OCI-LY1 (cell line): Measurements from ENCODE around the gene CIAO3.

Source experiments
- H2AFZ ChIP-seq: fragments of 200-600 bp; sonication (generic), shearing (Covaris generic); 2 replicates; pipeline ENCODE4 v1.6.0; 2014; ENCODE audit warnings: antibody characterized with exemption, mild to moderate bottlenecking, low read length
- H3F3A ChIP-seq: fragments of 200-600 bp; sonication (generic), shearing (Covaris generic); 2 replicates; pipeline ENCODE4 v1.6.0; 2014; ENCODE audit warnings: mild to moderate bottlenecking, antibody characterized with exemption, low read length, moderate library complexity; ENCODE audit not compliant: insufficient read depth
- H3K27ac ChIP-seq: fragments of 200-600 bp; sonication (generic); 2 replicates; pipeline ENCODE4 v1.5.1; 2014; ENCODE audit warnings: low read length, mixed run types, mild to moderate bottlenecking, low read depth; ENCODE audit not compliant: poor library complexity, severe bottlenecking
- H3K27me3 ChIP-seq: fragments of 200-600 bp; sonication (generic); 2 replicates; pipeline ENCODE4 v1.6.0; 2014; ENCODE audit warnings: antibody characterized with exemption, mild to moderate bottlenecking, low read length, moderate library complexity; ENCODE audit not compliant: insufficient read depth
- H3K36me3 ChIP-seq: fragments of 200-600 bp; sonication (generic); 2 replicates; pipeline ENCODE4 v1.6.1; 2014; ENCODE audit warnings: mild to moderate bottlenecking, antibody characterized with exemption, low read length, moderate library complexity, mixed read lengths; ENCODE audit not compliant: insufficient read depth
- H3K4me1 ChIP-seq: fragments of 200-600 bp; sonication (generic); 2 replicates; pipeline ENCODE4 v1.5.1; 2014; ENCODE audit warnings: mild to moderate bottlenecking, low read length, moderate library complexity; ENCODE audit not compliant: insufficient read depth, severe bottlenecking
- H3K4me2 ChIP-seq: fragments of 200-600 bp; sonication (generic), shearing (Covaris generic); 2 replicates; pipeline ENCODE4 v1.6.1; 2014; ENCODE audit warnings: low read length
- H3K4me3 ChIP-seq: fragments of 200-600 bp; sonication (generic); 2 replicates; pipeline ENCODE4 v1.5.1; 2014; ENCODE audit warnings: low read length, low read depth, mild to moderate bottlenecking, mixed read lengths; ENCODE audit not compliant: poor library complexity, severe bottlenecking
- H3K79me2 ChIP-seq: fragments of 200-600 bp; shearing (Covaris generic); 2 replicates; pipeline ENCODE4 v1.6.1; 2016; ENCODE audit warnings: mixed run types, low read length, mixed read lengths; ENCODE audit not compliant: insufficient read depth
- H3K9ac ChIP-seq: fragments of 200-600 bp; sonication (generic), shearing (Covaris generic); 2 replicates; pipeline ENCODE4 v1.6.1; 2014; ENCODE audit warnings: mild to moderate bottlenecking, low read length, mixed read lengths
- H3K9me2 ChIP-seq: fragments of 200-600 bp; sonication (generic), shearing (Covaris generic); 2 replicates; pipeline ENCODE4 v1.6.1; 2014; ENCODE audit warnings: low read depth, mild to moderate bottlenecking, low read length, mixed read lengths
- H3K9me3 ChIP-seq: fragments of 200-600 bp; shearing (Covaris generic); 2 replicates; pipeline ENCODE4 v1.6.1; 2014; ENCODE audit warnings: low read length, mixed read lengths
- H4K20me1 ChIP-seq: fragments of 200-600 bp; sonication (generic), shearing (Covaris generic); 2 replicates; pipeline ENCODE4 v1.6.0; 2016; ENCODE audit warnings: mild to moderate bottlenecking, low read length; ENCODE audit not compliant: insufficient read depth
- CTCF ChIP-seq: fragments of 200-600 bp; sonication (generic), shearing (Covaris generic); IDR thresholded peaks from 2 replicates; pipeline ENCODE4 v1.5.1; 2017; ENCODE audit warnings: mild to moderate bottlenecking, antibody characterized with exemption, low read length, moderate library complexity, mixed read lengths
- EZH2 ChIP-seq: fragments of 200-600 bp; sonication (generic), shearing (Covaris generic); IDR thresholded peaks from 2 replicates; pipeline ENCODE4 v1.8.0; 2017; ENCODE audit warnings: borderline replicate concordance, mixed run types, mild to moderate bottlenecking, antibody characterized with exemption, low read length, moderate library complexity, mixed read lengths

CIAO3 gene

GRCh38 chr16:740764-741505, at the start of gene CIAO3:
Gene CIAO3 (minus strand): TSS chr16:740997. CDS start chr16:740985, 12 bp downstream.
- Histone ChIP-seq H3K9me2 (no peaks in the 10 kb centered on the region), H3K27me3 (no peaks in the 10 kb centered on the region), H2AFZ (no peak within 1 kb of the TSS), H3K4me1 (peaks cover 46% of the 10 kb centered on the region), H3K9ac (peak within 1 kb of the TSS; percentile 84), H3K36me3 (peaks cover 11% of the 10 kb centered on the region), H3K27ac (peak within 1 kb of the TSS; percentile 97), H3K4me2 (peak within 1 kb of the TSS; percentile 83), H4K20me1 (no peaks in the 10 kb centered on the region), H3K79me2 (no peaks in the 10 kb centered on the region), H3F3A (no peaks in the 10 kb centered on the region), H3K9me3 (no peaks in the 10 kb centered on the region), H3K4me3 (peak within 1 kb of the TSS; percentile 84)
- TF ChIP-seq EZH2 (no peak), CTCF (peak; percentile 89)

GRCh38 chr16:790086-790485, 49.3 kb upstream of the CIAO3 start:
- Histone ChIP-seq H3K9me3 (no peaks in the 10 kb centered on the region), H3K27ac (no peak overlapping the region), H2AFZ (no peak overlapping the region), H3K4me3 (peak overlapping the region; percentile 92), H4K20me1 (no peaks in the 10 kb centered on the region), H3K4me2 (peak overlapping the region; percentile 79; the same call in 1 of the 2 replicates), H3F3A (no peaks in the 10 kb centered on the region), H3K9me2 (no peaks in the 10 kb centered on the region), H3K27me3 (no peaks in the 10 kb centered on the region), H3K4me1 (peaks cover 23% of the 10 kb centered on the region), H3K9ac (peak overlapping the region; percentile 89; the same call in 1 of the 2 replicates), H3K36me3 (peaks cover 47% of the 10 kb centered on the region), H3K79me2 (no peaks in the 10 kb centered on the region)
- no peak for TF ChIP-seq EZH2
- no peak for TF ChIP-seq CTCF

GRCh38 chr16:789191-789850, 48.5 kb upstream of the CIAO3 start:
- Histone ChIP-seq H3F3A (no peaks in the 10 kb centered on the region), H3K4me1 (peaks cover 23% of the 10 kb centered on the region), H3K9me3 (no peaks in the 10 kb centered on the region), H3K79me2 (no peaks in the 10 kb centered on the region), H3K4me3 (peak overlapping the region; percentile 92), H4K20me1 (no peaks in the 10 kb centered on the region), H3K9ac (peak overlapping the region; percentile 89), H3K4me2 (peak overlapping the region; percentile 79), H3K9me2 (no peaks in the 10 kb centered on the region), H3K27ac (no peak overlapping the region), H3K36me3 (peaks cover 51% of the 10 kb centered on the region), H2AFZ (no peak overlapping the region), H3K27me3 (no peaks in the 10 kb centered on the region)
- TF ChIP-seq EZH2 (no peak), CTCF (no peak)
